Peyer's patch (tissue), 4 donors: ENCODE results near the gene CHKB. TPM values are rescaled to one million over a fixed set of nuclear protein-coding genes. Genes with fewer than 3 reads are reported as not detected.
"Not testable (repeated sequence)": the region's sequence is repeated elsewhere in the genome, so short reads cannot be mapped to it uniquely, and the experiment has no call there.

Source experiments
- DNase-seq, 3 donors: peaks; one replicate each; pipeline ENCODE4 v3.0.0-alpha.2; 2017 to 2019
- H3K27ac ChIP-seq, 4 donors: fragments of 200-600 bp; sonication (generic); one replicate each; pipeline ENCODE4 v1.5.1; 2016 to 2019
- H3K27me3 ChIP-seq, 2 donors: fragments of 200-600 bp; sonication (generic); one replicate each; pipeline ENCODE4 v1.5.1; 2019
- H3K36me3 ChIP-seq, 3 donors: fragments of 200-600 bp; sonication (generic); one replicate each; pipeline ENCODE4 v1.5.1; 2016 to 2019
- H3K4me1 ChIP-seq, 4 donors: fragments of 200-600 bp; sonication (generic); one replicate each; pipeline ENCODE4 v1.5.1; 2016 to 2019
- H3K4me3 ChIP-seq, 4 donors: fragments of 200-600 bp; sonication (generic); 1 replicate in 3 of 4; 2 replicates in 1 of 4; pipeline ENCODE4 v1.5.1; 2016 to 2019; ENCODE audit warnings: mild to moderate bottlenecking in 1 of 4
- H3K9me3 ChIP-seq, 4 donors: fragments of 200-600 bp; sonication (generic); one replicate each; pipeline ENCODE4 v1.5.1; 2016 to 2019; ENCODE audit warnings: mild to moderate bottlenecking in 1 of 4
- CTCF ChIP-seq, 6 experiments: fragments of 450-650 bp in 4 of 6; fragments of 200-600 bp in 2 of 6; sonication (generic) in 1 of 6; IDR thresholded peaks; one replicate each; pipeline ENCODE4 v1.5.1; 2017 to 2019; ENCODE audit warnings: antibody characterized with exemption in 6 of 6, mild to moderate bottlenecking in 3 of 6, moderate library complexity in 1 of 6
- POLR2A ChIP-seq, 2 donors: fragments of 450-650 bp; IDR thresholded peaks; one replicate each; pipeline ENCODE4 v1.5.1; 2017; ENCODE audit warnings: antibody characterized with exemption in 2 of 2, mild to moderate bottlenecking in 2 of 2, moderate library complexity in 2 of 2
- total RNA-seq, 4 donors: library from RNA; depleted of rRNA; stranded (reverse); fragments of >200 nt; gene quantifications; one replicate each; pipeline ENCODE4 v1.1.0, GENCODE V29; 2016

Gene CHKB
- total RNA-seq, 4 donors from 2014 or later = 111 to 278 (median 156) TPM

GRCh38 chr22:50540381-50540780, 42.3 kb downstream of the CHKB start:
- Histone ChIP-seq H3K4me3 (no peak overlapping the region), H3K36me3 (no peaks in the 10 kb centered on the region), H3K9me3 (no peaks in the 10 kb centered on the region), H3K27me3 (no peaks in the 10 kb centered on the region), H3K4me1 (peaks cover 10 to 37% (median 16%) of the 10 kb centered on the region in 4 donors), H3K27ac (peak overlapping the region in 3 of 4 donors; percentile 89 to 93 (median 93))
- TF ChIP-seq CTCF (IDR thresholded peaks at IDR 0.05) (no peak), POLR2A (IDR thresholded peaks at IDR 0.05) (no peak)
- DNase-seq = no peak

GRCh38 chr22:50537765-50538164, 44.9 kb downstream of the CHKB start:
- no peak for TF ChIP-seq POLR2A (IDR thresholded peaks at IDR 0.05)
- peaks cover 4 to 26% (median 13%) of the 10 kb centered on the region in 4 donors for H3K4me1 ChIP-seq
- H3K27ac ChIP-seq = peak overlapping the region; percentile 89 to 93 (median 92)
- no peaks in the 10 kb centered on the region for H3K36me3 ChIP-seq
- DNase-seq = no peak
- H3K27me3 ChIP-seq = no peaks in the 10 kb centered on the region
- H3K9me3 ChIP-seq = no peaks in the 10 kb centered on the region
- no peak overlapping the region for H3K4me3 ChIP-seq

GRCh38 chr22:50536226-50536625, 46.4 kb downstream of the CHKB start:
- Histone ChIP-seq H3K27ac (no peak overlapping the region), H3K4me3 (no peak overlapping the region), H3K27me3 (no peaks in the 10 kb centered on the region), H3K9me3 (no peaks in the 10 kb centered on the region), H3K4me1 (peaks cover under 1 to 30% (median 14%) of the 10 kb centered on the region in 4 donors), H3K36me3 (no peaks in the 10 kb centered on the region)
- TF ChIP-seq CTCF (IDR thresholded peaks at IDR 0.05) = no peak
- TF ChIP-seq POLR2A (IDR thresholded peaks at IDR 0.05) = no peak
- DNase-seq = no peak

- H3K9me3 ChIP-seq = no peaks in the 10 kb centered on the region
- no peak overlapping the region for H3K4me3 ChIP-seq
- H3K36me3 ChIP-seq = no peaks in the 10 kb centered on the region
- peak overlapping the region in 1 of 4 donors; percentile 100 for H3K27ac ChIP-seq
- no peaks in the 10 kb centered on the region for H3K27me3 ChIP-seq
- peaks cover 0 to 29% (median 13%) of the 10 kb centered on the region in 4 donors for H3K4me1 ChIP-seq
- no peak for TF ChIP-seq POLR2A (IDR thresholded peaks at IDR 0.05)
- no peak for TF ChIP-seq CTCF (IDR thresholded peaks at IDR 0.05)
- DNase-seq = no peak
Observed at GRCh38 chr22:50535113-50535512, 47.5 kb downstream of the CHKB start.

- H3K27ac ChIP-seq = peak overlapping the region; percentile 32 to 100 (median 52)
- not testable (repeated sequence) for H3K9me3 ChIP-seq, H3K36me3 ChIP-seq, H3K4me3 ChIP-seq, H3K27me3 ChIP-seq
- peak in 1 of 3 donors; percentile 71 for DNase-seq
- H3K4me1 ChIP-seq = peaks cover 0 to 29% (median 13%) of the 10 kb centered on the region in 4 donors
Observed at GRCh38 chr22:50533856-50534711, 48.6 kb downstream of the CHKB start.

- no peak overlapping the region for H3K4me3 ChIP-seq
- TF ChIP-seq POLR2A (IDR thresholded peaks at IDR 0.05) = no peak
- TF ChIP-seq CTCF (IDR thresholded peaks at IDR 0.05) = no peak
Observed at GRCh38 chr22:50532824-50533796, 49.5 kb downstream of the CHKB start.

More at GRCh38 chr22:50532824-50533796, 49.5 kb downstream of the CHKB start:
- H3K27me3 ChIP-seq = no peaks in the 10 kb centered on the region
- H3K4me1 ChIP-seq = peaks cover 0 to 29% (median 7%) of the 10 kb centered on the region in 4 donors
- DNase-seq = no peak
- H3K36me3 ChIP-seq = no peaks in the 10 kb centered on the region
- H3K27ac ChIP-seq = peak overlapping the region; percentile 97 to 100 (median 98)
- H3K9me3 ChIP-seq = no peaks in the 10 kb centered on the region
